IMR-90 (cell line): ENCODE measurements around the gene MRPS22. TPM values are rescaled to one million over a fixed set of nuclear protein-coding genes. Genes with fewer than 3 reads are reported as not detected.

ENCODE experiments used
- ATAC-seq: fragments of 200-7000 bp; cut with Tn5 transposase; 2 replicates; pipeline ENCODE4 v1.9.1; 2020; ENCODE audit warnings: low read depth, mild to moderate bottlenecking, moderate library complexity
- BruUV-seq: library from RNA; stranded (reverse); fragments of 400-500 nt; replicated peaks from 2 replicates; lab custom pipeline; 2021; lab: Mats Ljungman, UMichigan
- CTCF ChIA-PET: fragments of 300-600 bp; formaldehyde crosslinking; extraction: SDS; loops from one replicate; lab custom pipeline; 2021; ENCODE audit warnings: antibody characterized with exemption; lab: Yijun Ruan, JAX
- POLR2A ChIA-PET: fragments of 300-600 bp; sonication (Branson Sonifier 250); formaldehyde crosslinking; loops from one replicate; lab custom pipeline; 2022; ENCODE audit warnings: antibody characterized with exemption; ENCODE audit not compliant: unreplicated experiment; lab: Charles Lee
- DNase-seq: peaks from one replicate; pipeline ENCODE4 v3.0.0; 2013
- H2AFZ ChIP-seq: replicated peaks from 2 replicates; pipeline ENCODE3; 2013; ENCODE audit warnings: low read length, mild to moderate bottlenecking; ENCODE audit not compliant: poor library complexity
- H2AK5ac ChIP-seq: 2 replicates; pipeline ENCODE4 v1.6.1; 2013; ENCODE audit warnings: low read depth, low read length, inconsistent platforms
- H2AK9ac ChIP-seq: replicated peaks from 2 replicates; pipeline ENCODE3; 2013; ENCODE audit warnings: mild to moderate bottlenecking, low read depth, low read length, moderate library complexity; ENCODE audit not compliant: poor library complexity
- H2BK120ac ChIP-seq: 2 replicates; pipeline ENCODE4 v1.6.1; 2013; ENCODE audit warnings: low read depth, low read length, inconsistent platforms
- H2BK15ac ChIP-seq: 3 replicates; pipeline ENCODE4 v1.6.1; 2013; ENCODE audit warnings: low read depth, low read length, inconsistent platforms
- H2BK20ac ChIP-seq: 2 replicates; pipeline ENCODE4 v1.6.1; 2013; ENCODE audit warnings: low read depth, mild to moderate bottlenecking, inconsistent platforms, low read length, moderate library complexity
- H2BK5ac ChIP-seq: 2 replicates; pipeline ENCODE4 v1.6.1; 2013; ENCODE audit warnings: mild to moderate bottlenecking, low read depth, low read length, inconsistent platforms; ENCODE audit not compliant: poor library complexity, severe bottlenecking
- H3K14ac ChIP-seq: replicated peaks from 2 replicates; pipeline ENCODE4 v1.6.1; 2013; ENCODE audit warnings: low read depth, low read length, inconsistent platforms
- H3K18ac ChIP-seq: 2 replicates; pipeline ENCODE4 v1.6.1; 2013; ENCODE audit warnings: low read depth, low read length, control low read depth
- H3K23ac ChIP-seq: 2 replicates; pipeline ENCODE4 v1.6.1; 2013; ENCODE audit warnings: low read depth, low read length, inconsistent platforms
- H3K27ac ChIP-seq: 2 replicates; pipeline ENCODE4 v1.5.1; 2013; ENCODE audit warnings: mild to moderate bottlenecking, control low read depth, low read length; ENCODE audit not compliant: insufficient read depth
- H3K27me3 ChIP-seq: 2 replicates; pipeline ENCODE4 v1.6.1; 2013; ENCODE audit warnings: low read length; ENCODE audit not compliant: control insufficient read depth, insufficient read depth
- H3K36me3 ChIP-seq: 2 replicates; pipeline ENCODE4 v1.6.1; 2013; ENCODE audit warnings: low read length, mixed read lengths; ENCODE audit not compliant: control insufficient read depth, insufficient read depth
- H3K4ac ChIP-seq: 2 replicates; pipeline ENCODE4 v1.6.1; 2013; ENCODE audit warnings: low read depth, low read length, inconsistent platforms
- H3K4me1 ChIP-seq: 2 replicates; pipeline ENCODE4 v1.6.1; 2013; ENCODE audit warnings: low read length, mixed read lengths; ENCODE audit not compliant: control insufficient read depth, insufficient read depth
- H3K4me2 ChIP-seq: 2 replicates; pipeline ENCODE4 v1.6.1; 2013; ENCODE audit warnings: low read depth, mild to moderate bottlenecking, control low read depth, low read length, moderate library complexity
- H3K4me3 ChIP-seq: 2 replicates; pipeline ENCODE4 v1.5.1; 2013; ENCODE audit warnings: low read depth, mild to moderate bottlenecking, control low read depth, low read length, moderate library complexity; ENCODE audit not compliant: insufficient read depth
- H3K56ac ChIP-seq: 2 replicates; pipeline ENCODE4 v1.6.1; 2013; ENCODE audit warnings: low read length, inconsistent platforms; ENCODE audit not compliant: insufficient read depth; ENCODE audit errors: extremely low read depth
- H3K79me1 ChIP-seq, 2 experiments: 2 replicates each; pipeline ENCODE4 v1.6.1; 2013; ENCODE audit warnings: low read length in 2 of 2, inconsistent platforms in 1 of 2, low read depth in 1 of 2
- H3K9ac ChIP-seq: 2 replicates; pipeline ENCODE4 v1.6.1; 2013; ENCODE audit warnings: low read depth, low read length, control low read depth
- H3K9me1 ChIP-seq: 2 replicates; pipeline ENCODE4 v1.6.1; 2013; ENCODE audit warnings: low read length, inconsistent platforms; ENCODE audit not compliant: insufficient read depth
- H3K9me3 ChIP-seq: 2 replicates; pipeline ENCODE4 v1.6.1; 2013; ENCODE audit warnings: low read length; ENCODE audit not compliant: control insufficient read depth, insufficient read depth
- H4K20me1 ChIP-seq: 2 replicates; pipeline ENCODE4 v1.6.1; 2013; ENCODE audit warnings: low read length, inconsistent platforms; ENCODE audit not compliant: insufficient read depth
- H4K5ac ChIP-seq: 2 replicates; pipeline ENCODE4 v1.6.1; 2013; ENCODE audit warnings: mild to moderate bottlenecking, low read depth, low read length, control low read depth
- H4K8ac ChIP-seq, 2 experiments: 2 replicates each; pipeline ENCODE4 v1.6.1; 2013; ENCODE audit warnings: low read depth in 2 of 2, low read length in 2 of 2, control low read depth in 1 of 2, inconsistent platforms in 1 of 2
- H4K91ac ChIP-seq: 2 replicates; pipeline ENCODE4 v1.6.1; 2013; ENCODE audit warnings: low read depth, low read length, inconsistent platforms; ENCODE audit not compliant: insufficient read depth
- BHLHE40 ChIP-seq: fragments of 150-350 bp; IDR thresholded peaks from 2 replicates; pipeline ENCODE4 v1.6.1; 2016; ENCODE audit warnings: mild to moderate bottlenecking, low read depth, low read length
- CEBPB ChIP-seq: IDR thresholded peaks from 2 replicates; pipeline ENCODE4 v1.6.1; 2012; ENCODE audit warnings: low read depth, low read length, improper control_type of control experiment
- CHD1 ChIP-seq: IDR thresholded peaks from 2 replicates; pipeline ENCODE4 v1.6.1; 2012; ENCODE audit warnings: low read depth, low read length, improper control_type of control experiment
- ELK1 ChIP-seq: fragments of 150-350 bp; IDR thresholded peaks from 2 replicates; pipeline ENCODE4 v1.6.1; 2016; ENCODE audit warnings: low read depth, mild to moderate bottlenecking, low read length, moderate library complexity, borderline replicate concordance
- FOS ChIP-seq: fragments of 150-350 bp; IDR thresholded peaks from 2 replicates; pipeline ENCODE4 v1.6.1; 2016; ENCODE audit warnings: low read depth, low read length
- MAFK ChIP-seq: IDR thresholded peaks from 2 replicates; pipeline ENCODE4 v1.6.1; 2012; ENCODE audit warnings: low read depth, low read length, improper control_type of control experiment
- MAZ ChIP-seq: IDR thresholded peaks from 2 replicates; pipeline ENCODE4 v1.6.1; 2012; ENCODE audit warnings: low read depth, mild to moderate bottlenecking, low read length, improper control_type of control experiment, moderate library complexity, borderline replicate concordance
- MXI1 ChIP-seq: IDR thresholded peaks from 2 replicates; pipeline ENCODE4 v1.6.1; 2012; ENCODE audit warnings: low read depth, mild to moderate bottlenecking, low read length, moderate library complexity, borderline replicate concordance
- NFE2L2 ChIP-seq: fragments of 150-350 bp; IDR thresholded peaks from 2 replicates; pipeline ENCODE4 v1.6.1; 2016; ENCODE audit warnings: low read depth, mild to moderate bottlenecking, low read length
- POLR2A ChIP-seq: IDR thresholded peaks from 2 replicates; pipeline ENCODE4 v1.6.1; 2012; ENCODE audit warnings: mild to moderate bottlenecking, low read depth, low read length
- RAD21 ChIP-seq: IDR thresholded peaks from 2 replicates; pipeline ENCODE4 v1.6.1; 2012; ENCODE audit warnings: low read length, improper control_type of control experiment
- RCOR1 ChIP-seq: IDR thresholded peaks from 2 replicates; pipeline ENCODE4 v1.6.1; 2012; ENCODE audit warnings: mild to moderate bottlenecking, low read length, improper control_type of control experiment; ENCODE audit not compliant: insufficient replicate concordance
- RFX5 ChIP-seq: IDR thresholded peaks from 2 replicates; pipeline ENCODE4 v1.8.0; 2012; ENCODE audit warnings: low read depth, mild to moderate bottlenecking, low read length, moderate library complexity
- SMC3 ChIP-seq: fragments of 150-350 bp; IDR thresholded peaks from 2 replicates; pipeline ENCODE4 v1.6.1; 2016; ENCODE audit warnings: low read depth, mild to moderate bottlenecking, antibody characterized with exemption, low read length, moderate library complexity
- WGBS, 2 experiments: methylation state at CpG; one replicate each; pipeline versions ENCODE4 v1.1.5 to v1.1.7; 2013; ENCODE audit warnings: missing lambda C conversion rate in 2 of 2; ENCODE audit not compliant: insufficient read length in 1 of 2; ENCODE audit errors: extremely low coverage in 2 of 2; 5-methylcytosine and 5-hydroxymethylcytosine counted together
- dilution Hi-C: fragments of 300-500 bp; cut with HindIII; formaldehyde crosslinking; loops from one replicate; pipeline ENCODE4 v1.14.3; 2018; ENCODE audit warnings: low sequenced_read_pairs; ENCODE audit not compliant: unreplicated experiment
- in situ Hi-C: fragments of 300-500 bp; cut with MboI; formaldehyde crosslinking; loops from 3 replicates; pipeline ENCODE4 v1.14.3; 2019; ENCODE audit warnings: low sequenced_read_pairs, inconsistent platforms, mixed read lengths
- intact Hi-C: fragments of 100-400 bp; cut with micrococcal nuclease; formaldehyde crosslinking; loops from 2 replicates; pipeline ENCODE4 v1.10.0; 2022
- polyA plus RNA-seq, 3 experiments: library from polyadenylated mRNA; depleted of rRNA; stranded (reverse); fragments of >200 nt; gene quantifications; 2 replicates each; pipeline ENCODE4 v1.2.3, GENCODE V29; 2012; ENCODE audit warnings: low replicate concordance in 1 of 3
- total RNA-seq: library from RNA; depleted of rRNA; stranded (reverse); fragments of >200 nt; gene quantifications from 2 replicates; pipeline ENCODE4 v1.2.3, GENCODE V29; 2012
- TF ChIP-seq, protein P1 (sequence below): conservative IDR thresholded peaks from 2 replicates; pipeline ENCODE4 v1.5.1; 2012; ENCODE audit warnings: mild to moderate bottlenecking, low read depth, low read length, improper control_type of control experiment
- TF ChIP-seq, protein P2 (sequence below): fragments of 150-350 bp; IDR thresholded peaks from 2 replicates; pipeline ENCODE4 v1.6.1; 2017; ENCODE audit warnings: mild to moderate bottlenecking, antibody characterized with exemption, low read length, low read depth

MRPS22 gene
- total and polyA plus RNA-seq, 2 of the 4 experiments (the other 2 are of a cell fraction): 54.5 to 72.4 TPM

- Histone ChIP-seq H2BK20ac (0 out of 2 replicates have a peak overlapping the region, but pooled peaks have one; percentile 6), H3K4me2 (no peak overlapping the region), H2AFZ (peak overlapping the region; percentile 27), H3K9ac (no peak overlapping the region), H2BK5ac (no peak overlapping the region), H3K27ac (no peak overlapping the region), H3K4me1 (peaks cover 2% of the 10 kb centered on the region; the same call in 1 of the 2 replicates), H3K18ac (no peak overlapping the region), H4K8ac (no peak overlapping the region), H3K27me3 (peaks cover 18% of the 10 kb centered on the region), H3K4me3 (no peak overlapping the region), H3K14ac (no peak overlapping the region), H3K4ac (peak overlapping the region; percentile 29; the same call in 1 of the 2 replicates), H4K91ac (0 out of 2 replicates have a peak overlapping the region, but pooled peaks have one; percentile 35), H2AK9ac (no peak overlapping the region), H3K56ac (no peak overlapping the region), H4K5ac (no peak overlapping the region), H2BK15ac (no peak overlapping the region), H3K9me1 (no peaks in the 10 kb centered on the region), H2AK5ac (peak overlapping the region; percentile 49; the same call in 1 of the 2 replicates), H2BK120ac (peak overlapping the region; percentile 34; the same call in 1 of the 2 replicates), H3K9me3 (no peaks in the 10 kb centered on the region), H4K20me1 (no peaks in the 10 kb centered on the region), H3K23ac (no peak overlapping the region), H3K36me3 (no peaks in the 10 kb centered on the region), H3K79me1 (no peaks in the 10 kb centered on the region)
- ChIA-PET CTCF (interaction anchor here (1.4 to 3.4 kb wide), 2 partner anchors 26 to 216 kb away, joined by 5 to 45 read pairs; no protein-coding TSS in a partner anchor), POLR2A (no interaction called here)
- dilution Hi-C loops: no loop called here
- ATAC-seq (no peak), DNase-seq (no peak)
- BruUV-seq: no TSS peak
- in situ Hi-C loops: loop anchor here (25.0 kb wide), 2 partner anchors 641 to 741 kb away; partner anchors contain the start of gene CEP70
- WGBS, 2 experiments: 92% methylated on average over 2 of the region's 8 CpGs; no CpG with 5 or more reads in 1 of the 2 experiments
- intact Hi-C loops: loop anchor here (2.0 to 10.0 kb wide), 4 partner anchors 83 to 736 kb away; partner anchors contain the start of gene CEP70
- no peak for TF ChIP-seq FOS
- no peak for TF ChIP-seq RCOR1
- no peak for TF ChIP-seq NFE2L2
- TF ChIP-seq MAFK: no peak
- no peak for TF ChIP-seq BHLHE40
- TF ChIP-seq RFX5: no peak
- no peak for TF ChIP-seq RAD21
- TF ChIP-seq SMC3: no peak
- TF ChIP-seq, protein P1, sequence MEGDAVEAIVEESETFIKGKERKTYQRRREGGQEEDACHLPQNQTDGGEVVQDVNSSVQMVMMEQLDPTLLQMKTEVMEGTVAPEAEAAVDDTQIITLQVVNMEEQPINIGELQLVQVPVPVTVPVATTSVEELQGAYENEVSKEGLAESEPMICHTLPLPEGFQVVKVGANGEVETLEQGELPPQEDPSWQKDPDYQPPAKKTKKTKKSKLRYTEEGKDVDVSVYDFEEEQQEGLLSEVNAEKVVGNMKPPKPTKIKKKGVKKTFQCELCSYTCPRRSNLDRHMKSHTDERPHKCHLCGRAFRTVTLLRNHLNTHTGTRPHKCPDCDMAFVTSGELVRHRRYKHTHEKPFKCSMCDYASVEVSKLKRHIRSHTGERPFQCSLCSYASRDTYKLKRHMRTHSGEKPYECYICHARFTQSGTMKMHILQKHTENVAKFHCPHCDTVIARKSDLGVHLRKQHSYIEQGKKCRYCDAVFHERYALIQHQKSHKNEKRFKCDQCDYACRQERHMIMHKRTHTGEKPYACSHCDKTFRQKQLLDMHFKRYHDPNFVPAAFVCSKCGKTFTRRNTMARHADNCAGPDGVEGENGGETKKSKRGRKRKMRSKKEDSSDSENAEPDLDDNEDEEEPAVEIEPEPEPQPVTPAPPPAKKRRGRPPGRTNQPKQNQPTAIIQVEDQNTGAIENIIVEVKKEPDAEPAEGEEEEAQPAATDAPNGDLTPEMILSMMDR: no peak
- TF ChIP-seq MXI1: no peak
- no peak for TF ChIP-seq ELK1
- no peak for TF ChIP-seq MAZ
- no peak for TF ChIP-seq CEBPB
- TF ChIP-seq, protein P2, sequence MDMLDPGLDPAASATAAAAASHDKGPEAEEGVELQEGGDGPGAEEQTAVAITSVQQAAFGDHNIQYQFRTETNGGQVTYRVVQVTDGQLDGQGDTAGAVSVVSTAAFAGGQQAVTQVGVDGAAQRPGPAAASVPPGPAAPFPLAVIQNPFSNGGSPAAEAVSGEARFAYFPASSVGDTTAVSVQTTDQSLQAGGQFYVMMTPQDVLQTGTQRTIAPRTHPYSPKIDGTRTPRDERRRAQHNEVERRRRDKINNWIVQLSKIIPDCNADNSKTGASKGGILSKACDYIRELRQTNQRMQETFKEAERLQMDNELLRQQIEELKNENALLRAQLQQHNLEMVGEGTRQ: no peak
- no peak for TF ChIP-seq CHD1
- no peak for TF ChIP-seq POLR2A
These were observed 16.0 kb upstream of the MRPS22 start for GRCh38 chr3:139327861-139328260.
